Thyroid gland (tissue), 4 donors: ENCODE results near the gene BANK1.

Experiments used
- POLR2A ChIP-seq, 2 donors: fragments of 450-650 bp; IDR thresholded peaks; one replicate each; pipeline ENCODE4 v1.6.1; 2017; ENCODE audit warnings: antibody characterized with exemption in 2 of 2, mild to moderate bottlenecking in 2 of 2, moderate library complexity in 1 of 2
- TF ChIP-seq, protein P1 (sequence below), 6 experiments: fragments of 200-600 bp in 3 of 6; fragments of 450-650 bp in 3 of 6; sonication (generic) in 3 of 6; IDR thresholded peaks; one replicate each; pipeline ENCODE4 v1.5.1; 2016 to 2019; ENCODE audit warnings: antibody characterized with exemption in 6 of 6, mild to moderate bottlenecking in 2 of 6, inconsistent platforms in 1 of 6, moderate library complexity in 1 of 6

DNA sequence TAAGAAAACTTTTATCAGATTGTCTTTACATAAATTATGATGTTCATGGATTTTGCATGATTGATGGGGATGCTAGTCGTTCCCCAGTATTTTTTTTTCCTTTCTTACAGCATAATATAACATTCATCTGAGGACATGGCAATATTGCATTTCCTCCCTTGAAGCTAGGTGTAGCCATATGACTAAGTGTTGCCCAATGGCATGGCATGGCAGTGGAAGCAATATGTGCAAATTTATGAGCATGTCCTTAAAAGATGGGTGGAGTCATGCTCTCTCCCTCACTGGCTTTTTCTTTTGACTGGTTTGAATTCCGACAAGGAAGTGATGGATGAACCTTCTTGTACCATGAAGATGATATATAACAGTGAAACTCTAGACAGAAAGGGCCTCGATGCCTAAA is 96.3 kb downstream of the BANK1 start:
- TF ChIP-seq POLR2A (IDR thresholded peaks at IDR 0.05) = no peak
- TF ChIP-seq, protein P1, sequence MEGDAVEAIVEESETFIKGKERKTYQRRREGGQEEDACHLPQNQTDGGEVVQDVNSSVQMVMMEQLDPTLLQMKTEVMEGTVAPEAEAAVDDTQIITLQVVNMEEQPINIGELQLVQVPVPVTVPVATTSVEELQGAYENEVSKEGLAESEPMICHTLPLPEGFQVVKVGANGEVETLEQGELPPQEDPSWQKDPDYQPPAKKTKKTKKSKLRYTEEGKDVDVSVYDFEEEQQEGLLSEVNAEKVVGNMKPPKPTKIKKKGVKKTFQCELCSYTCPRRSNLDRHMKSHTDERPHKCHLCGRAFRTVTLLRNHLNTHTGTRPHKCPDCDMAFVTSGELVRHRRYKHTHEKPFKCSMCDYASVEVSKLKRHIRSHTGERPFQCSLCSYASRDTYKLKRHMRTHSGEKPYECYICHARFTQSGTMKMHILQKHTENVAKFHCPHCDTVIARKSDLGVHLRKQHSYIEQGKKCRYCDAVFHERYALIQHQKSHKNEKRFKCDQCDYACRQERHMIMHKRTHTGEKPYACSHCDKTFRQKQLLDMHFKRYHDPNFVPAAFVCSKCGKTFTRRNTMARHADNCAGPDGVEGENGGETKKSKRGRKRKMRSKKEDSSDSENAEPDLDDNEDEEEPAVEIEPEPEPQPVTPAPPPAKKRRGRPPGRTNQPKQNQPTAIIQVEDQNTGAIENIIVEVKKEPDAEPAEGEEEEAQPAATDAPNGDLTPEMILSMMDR (IDR thresholded peaks at IDR 0.05) = no peak
